Measurements from ENCODE around the gene CAPN3.

Gene CAPN3

GRCh38 chr15:42409011-42409410, 49.7 kb downstream of the CAPN3 start:
- Histone ChIP-seq H3K27ac (ENCODE audit: low read length) (no peak overlapping the region), H3K4me3 (ENCODE audit: low read length in 2 of 2) (no peak overlapping the region), H3K36me3 (ENCODE audit: control insufficient read depth in 2 of 2, insufficient read depth in 2 of 2, low read length in 2 of 2) (peaks cover 4 to 24% of the 10 kb centered on the region in 2 donors), H3K9ac (ENCODE audit: low read length in 2 of 2) (no peak overlapping the region), H3K9me3 (ENCODE audit: control insufficient read depth in 2 of 2, low read length in 2 of 2) (no peaks in the 10 kb centered on the region), H3K4me1 (ENCODE audit: control insufficient read depth, insufficient read depth, low read length) (no peaks in the 10 kb centered on the region), H3K27me3 (ENCODE audit: control insufficient read depth in 1 of 2, insufficient read depth in 2 of 2, low read length in 2 of 2) (no peaks in the 10 kb centered on the region)

- Histone ChIP-seq H3K27me3 (ENCODE audit: control insufficient read depth in 1 of 2, insufficient read depth in 2 of 2, low read length in 2 of 2) (no peaks in the 10 kb centered on the region), H3K9me3 (ENCODE audit: control insufficient read depth in 2 of 2, low read length in 2 of 2) (no peaks in the 10 kb centered on the region), H3K9ac (ENCODE audit: low read length in 2 of 2) (no peak overlapping the region), H3K27ac (ENCODE audit: low read length) (no peak overlapping the region), H3K36me3 (ENCODE audit: control insufficient read depth in 2 of 2, insufficient read depth in 2 of 2, low read length in 2 of 2) (peaks cover 25 to 36% of the 10 kb centered on the region in 2 donors), H3K4me1 (ENCODE audit: control insufficient read depth, insufficient read depth, low read length) (no peaks in the 10 kb centered on the region), H3K4me3 (ENCODE audit: low read length in 2 of 2) (no peak overlapping the region)
These were observed 52.6 kb downstream of the CAPN3 start for GRCh38 chr15:42411884-42412283.

- peaks cover 35 to 45% of the 10 kb centered on the region in 2 donors for H3K36me3 ChIP-seq (ENCODE audit: control insufficient read depth in 2 of 2, insufficient read depth in 2 of 2, low read length in 2 of 2)
- no peak overlapping the region for H3K27ac ChIP-seq (ENCODE audit: low read length)
These were observed 54.6 kb downstream of the CAPN3 start for GRCh38 chr15:42413920-42414319.

GRCh38 chr15:42419369-42419768, 60.1 kb downstream of the CAPN3 start:
- Histone ChIP-seq H3K27me3 (ENCODE audit: control insufficient read depth in 1 of 2, insufficient read depth in 2 of 2, low read length in 2 of 2) (no peaks in the 10 kb centered on the region), H3K27ac (ENCODE audit: low read length) (no peak overlapping the region), H3K4me1 (ENCODE audit: control insufficient read depth, insufficient read depth, low read length) (no peaks in the 10 kb centered on the region), H3K4me3 (ENCODE audit: low read length in 2 of 2) (no peak overlapping the region), H3K9me3 (ENCODE audit: control insufficient read depth in 2 of 2, low read length in 2 of 2) (no peaks in the 10 kb centered on the region), H3K9ac (ENCODE audit: low read length in 2 of 2) (no peak overlapping the region), H3K36me3 (ENCODE audit: control insufficient read depth in 2 of 2, insufficient read depth in 2 of 2, low read length in 2 of 2) (peaks cover 59 to 69% of the 10 kb centered on the region in 2 donors)

More at GRCh38 chr15:42413920-42414319, 54.6 kb downstream of the CAPN3 start:
- no peaks in the 10 kb centered on the region for H3K9me3 ChIP-seq (ENCODE audit: control insufficient read depth in 2 of 2, low read length in 2 of 2)
- H3K4me3 ChIP-seq (ENCODE audit: low read length in 2 of 2) = no peak overlapping the region
- no peaks in the 10 kb centered on the region for H3K27me3 ChIP-seq (ENCODE audit: control insufficient read depth in 1 of 2, insufficient read depth in 2 of 2, low read length in 2 of 2)
- no peak overlapping the region for H3K9ac ChIP-seq (ENCODE audit: low read length in 2 of 2)
- H3K4me1 ChIP-seq (ENCODE audit: control insufficient read depth, insufficient read depth, low read length) = no peaks in the 10 kb centered on the region

- Histone ChIP-seq H3K9ac (ENCODE audit: low read length in 2 of 2) (no peak overlapping the region), H3K4me3 (ENCODE audit: low read length in 2 of 2) (no peak overlapping the region), H3K27ac (ENCODE audit: low read length) (no peak overlapping the region), H3K9me3 (ENCODE audit: control insufficient read depth in 2 of 2, low read length in 2 of 2) (no peaks in the 10 kb centered on the region), H3K4me1 (ENCODE audit: control insufficient read depth, insufficient read depth, low read length) (no peaks in the 10 kb centered on the region), H3K36me3 (ENCODE audit: control insufficient read depth in 2 of 2, insufficient read depth in 2 of 2, low read length in 2 of 2) (peaks cover 62 to 75% of the 10 kb centered on the region in 2 donors), H3K27me3 (ENCODE audit: control insufficient read depth in 1 of 2, insufficient read depth in 2 of 2, low read length in 2 of 2) (no peaks in the 10 kb centered on the region)
These were observed 62.1 kb downstream of the CAPN3 start for GRCh38 chr15:42421376-42421775.

GRCh38 chr15:42427429-42428223, 68.3 kb downstream of the CAPN3 start:
- Histone ChIP-seq H3K27ac (ENCODE audit: low read length) (no peak overlapping the region), H3K9ac (ENCODE audit: low read length in 2 of 2) (no peak overlapping the region), H3K4me1 (ENCODE audit: control insufficient read depth, insufficient read depth, low read length) (no peaks in the 10 kb centered on the region), H3K4me3 (ENCODE audit: low read length in 2 of 2) (no peak overlapping the region), H3K9me3 (ENCODE audit: control insufficient read depth in 2 of 2, low read length in 2 of 2) (no peaks in the 10 kb centered on the region), H3K27me3 (ENCODE audit: control insufficient read depth in 1 of 2, insufficient read depth in 2 of 2, low read length in 2 of 2) (no peaks in the 10 kb centered on the region), H3K36me3 (ENCODE audit: control insufficient read depth in 2 of 2, insufficient read depth in 2 of 2, low read length in 2 of 2) (peaks cover 52 to 74% of the 10 kb centered on the region in 2 donors)

GRCh38 chr15:42444415-42445063, 85.2 kb downstream of the CAPN3 start:
- H3K27ac ChIP-seq (ENCODE audit: low read length) = no peak overlapping the region
- H3K27me3 ChIP-seq (ENCODE audit: control insufficient read depth in 1 of 2, insufficient read depth in 2 of 2, low read length in 2 of 2) = no peaks in the 10 kb centered on the region
- H3K9ac ChIP-seq (ENCODE audit: low read length in 2 of 2) = no peak overlapping the region
- H3K4me3 ChIP-seq (ENCODE audit: low read length in 2 of 2) = no peak overlapping the region
- no peaks in the 10 kb centered on the region for H3K4me1 ChIP-seq (ENCODE audit: control insufficient read depth, insufficient read depth, low read length)
- H3K36me3 ChIP-seq (ENCODE audit: control insufficient read depth in 2 of 2, insufficient read depth in 2 of 2, low read length in 2 of 2) = peaks cover 21 to 34% of the 10 kb centered on the region in 2 donors
- H3K9me3 ChIP-seq (ENCODE audit: control insufficient read depth in 2 of 2, low read length in 2 of 2) = no peaks in the 10 kb centered on the region

GRCh38 chr15:42445551-42445950, 86.2 kb downstream of the CAPN3 start:
- Histone ChIP-seq H3K4me1 (ENCODE audit: control insufficient read depth, insufficient read depth, low read length) (no peaks in the 10 kb centered on the region), H3K27ac (ENCODE audit: low read length) (no peak overlapping the region), H3K36me3 (ENCODE audit: control insufficient read depth in 2 of 2, insufficient read depth in 2 of 2, low read length in 2 of 2) (peaks cover 24 to 41% of the 10 kb centered on the region in 2 donors), H3K9ac (ENCODE audit: low read length in 2 of 2) (no peak overlapping the region), H3K9me3 (ENCODE audit: control insufficient read depth in 2 of 2, low read length in 2 of 2) (no peaks in the 10 kb centered on the region), H3K4me3 (ENCODE audit: low read length in 2 of 2) (no peak overlapping the region), H3K27me3 (ENCODE audit: control insufficient read depth in 1 of 2, insufficient read depth in 2 of 2, low read length in 2 of 2) (no peaks in the 10 kb centered on the region)

- H3K36me3 ChIP-seq (ENCODE audit: control insufficient read depth in 2 of 2, insufficient read depth in 2 of 2, low read length in 2 of 2) = peaks cover 36 to 43% of the 10 kb centered on the region in 2 donors
These were observed 88.3 kb downstream of the CAPN3 start for GRCh38 chr15:42447599-42447998.

GRCh38 chr15:42448281-42448680, 89.0 kb downstream of the CAPN3 start:
- Histone ChIP-seq H3K9me3 (ENCODE audit: control insufficient read depth in 2 of 2, low read length in 2 of 2) (no peaks in the 10 kb centered on the region), H3K27me3 (ENCODE audit: control insufficient read depth in 1 of 2, insufficient read depth in 2 of 2, low read length in 2 of 2) (no peaks in the 10 kb centered on the region), H3K4me3 (ENCODE audit: low read length in 2 of 2) (no peak overlapping the region), H3K9ac (ENCODE audit: low read length in 2 of 2) (no peak overlapping the region), H3K4me1 (ENCODE audit: control insufficient read depth, insufficient read depth, low read length) (no peaks in the 10 kb centered on the region), H3K36me3 (ENCODE audit: control insufficient read depth in 2 of 2, insufficient read depth in 2 of 2, low read length in 2 of 2) (peaks cover 36 to 43% of the 10 kb centered on the region in 2 donors), H3K27ac (ENCODE audit: low read length) (no peak overlapping the region)

More at GRCh38 chr15:42447599-42447998, 88.3 kb downstream of the CAPN3 start:
- Histone ChIP-seq H3K27ac (ENCODE audit: low read length) (no peak overlapping the region), H3K9ac (ENCODE audit: low read length in 2 of 2) (peak overlapping the region in 1 of 2 donors; percentile 3), H3K27me3 (ENCODE audit: control insufficient read depth in 1 of 2, insufficient read depth in 2 of 2, low read length in 2 of 2) (no peaks in the 10 kb centered on the region), H3K4me3 (ENCODE audit: low read length in 2 of 2) (no peak overlapping the region), H3K4me1 (ENCODE audit: control insufficient read depth, insufficient read depth, low read length) (no peaks in the 10 kb centered on the region), H3K9me3 (ENCODE audit: control insufficient read depth in 2 of 2, low read length in 2 of 2) (no peaks in the 10 kb centered on the region)

Data from stomach smooth muscle (tissue), 2 donors.